ENCODE measurements around the gene ARID1B.

The ARID1B gene

GRCh38 chr6:157066781-157067491 is 289.8 kb downstream of the ARID1B start:
- DNase-seq (ENCODE audit: low spot score), result no peak
- H3K9me3 ChIP-seq (ENCODE audit: severe bottlenecking), result no peaks in the 10 kb centered on the region
- ATAC-seq (ENCODE audit: low read depth), result no peak
- H3K27me3 ChIP-seq (ENCODE audit: insufficient read depth, poor library complexity, severe bottlenecking), result no peaks in the 10 kb centered on the region
- 0 out of 2 replicates have a peak, but pooled peaks cover 4% of the 10 kb centered on the region for H3K36me3 ChIP-seq (ENCODE audit: low read depth)
- H3K27ac ChIP-seq (ENCODE audit: poor library complexity, severe bottlenecking), result no peak overlapping the region
- peaks cover 15% of the 10 kb centered on the region for H3K4me1 ChIP-seq (ENCODE audit: insufficient read depth, poor library complexity, severe bottlenecking)
- no peak overlapping the region for H3K4me3 ChIP-seq (ENCODE audit: severe bottlenecking)
- TF ChIP-seq, protein P1, sequence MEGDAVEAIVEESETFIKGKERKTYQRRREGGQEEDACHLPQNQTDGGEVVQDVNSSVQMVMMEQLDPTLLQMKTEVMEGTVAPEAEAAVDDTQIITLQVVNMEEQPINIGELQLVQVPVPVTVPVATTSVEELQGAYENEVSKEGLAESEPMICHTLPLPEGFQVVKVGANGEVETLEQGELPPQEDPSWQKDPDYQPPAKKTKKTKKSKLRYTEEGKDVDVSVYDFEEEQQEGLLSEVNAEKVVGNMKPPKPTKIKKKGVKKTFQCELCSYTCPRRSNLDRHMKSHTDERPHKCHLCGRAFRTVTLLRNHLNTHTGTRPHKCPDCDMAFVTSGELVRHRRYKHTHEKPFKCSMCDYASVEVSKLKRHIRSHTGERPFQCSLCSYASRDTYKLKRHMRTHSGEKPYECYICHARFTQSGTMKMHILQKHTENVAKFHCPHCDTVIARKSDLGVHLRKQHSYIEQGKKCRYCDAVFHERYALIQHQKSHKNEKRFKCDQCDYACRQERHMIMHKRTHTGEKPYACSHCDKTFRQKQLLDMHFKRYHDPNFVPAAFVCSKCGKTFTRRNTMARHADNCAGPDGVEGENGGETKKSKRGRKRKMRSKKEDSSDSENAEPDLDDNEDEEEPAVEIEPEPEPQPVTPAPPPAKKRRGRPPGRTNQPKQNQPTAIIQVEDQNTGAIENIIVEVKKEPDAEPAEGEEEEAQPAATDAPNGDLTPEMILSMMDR (IDR thresholded peaks at IDR 0.05; ENCODE audit: poor library complexity, severe bottlenecking), result no peak

DNA sequence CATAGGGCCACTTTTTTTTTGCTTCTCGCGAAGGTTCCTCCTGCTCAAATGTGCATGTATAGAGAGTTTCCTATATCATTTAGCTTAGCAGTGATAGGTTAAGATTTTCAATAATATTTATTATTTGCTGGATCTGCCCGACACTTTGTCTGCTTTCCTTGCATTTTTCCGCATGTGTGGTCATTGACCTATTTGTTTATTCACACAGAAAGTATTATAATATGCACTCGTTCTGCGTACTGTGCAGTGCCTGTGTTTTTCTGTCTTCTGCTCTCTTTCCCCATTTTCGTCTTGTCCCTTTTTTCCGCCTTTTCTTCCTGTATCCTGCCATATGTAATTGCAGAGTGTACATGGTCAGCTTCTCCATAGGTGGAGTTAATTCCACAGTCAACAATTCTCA is 290.3 kb downstream of the ARID1B start:
- Histone ChIP-seq H3K9me3 (ENCODE audit: severe bottlenecking) (no peaks in the 10 kb centered on the region), H3K36me3 (ENCODE audit: low read depth) (0 out of 2 replicates have a peak, but pooled peaks cover 4% of the 10 kb centered on the region), H3K4me1 (ENCODE audit: insufficient read depth, poor library complexity, severe bottlenecking) (peaks cover 15% of the 10 kb centered on the region), H3K27ac (ENCODE audit: poor library complexity, severe bottlenecking) (no peak overlapping the region), H3K27me3 (ENCODE audit: insufficient read depth, poor library complexity, severe bottlenecking) (no peaks in the 10 kb centered on the region), H3K4me3 (ENCODE audit: severe bottlenecking) (no peak overlapping the region)
- ATAC-seq (ENCODE audit: low read depth), result no peak
- TF ChIP-seq, protein P1 (IDR thresholded peaks at IDR 0.05; ENCODE audit: poor library complexity, severe bottlenecking), result no peak
- DNase-seq (ENCODE audit: low spot score), result no peak

DNA sequence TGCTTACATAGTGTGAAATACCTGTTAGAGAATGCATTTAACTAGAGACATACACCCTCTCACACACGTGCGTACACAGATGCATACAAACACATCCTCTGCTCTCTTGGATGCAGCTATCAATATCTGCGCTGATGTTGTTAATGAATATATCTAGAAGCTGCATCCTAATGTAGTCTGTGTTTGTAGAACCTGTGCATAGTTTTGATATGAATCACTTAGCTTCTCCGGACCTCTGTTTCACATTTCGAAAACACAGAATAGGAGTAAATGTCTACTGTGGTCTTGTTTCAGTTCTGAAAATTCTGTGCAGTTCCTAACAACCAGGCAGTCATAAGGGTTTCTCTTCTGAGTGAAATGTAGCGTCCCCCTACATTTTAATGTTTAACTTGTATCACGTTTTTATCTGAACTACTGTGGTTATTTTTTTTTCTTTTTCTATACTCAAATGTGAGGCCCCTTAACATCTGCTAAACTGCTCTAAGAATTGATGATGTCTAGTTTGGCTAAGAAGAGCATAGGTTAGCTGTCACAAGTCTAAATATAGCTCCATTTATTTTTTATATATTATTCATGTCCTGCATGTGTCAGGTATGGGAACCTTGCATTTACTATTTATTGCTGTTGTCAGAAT is 291.6 kb downstream of the ARID1B start:
- peak; percentile 84 for ATAC-seq (ENCODE audit: low read depth)
- Histone ChIP-seq H3K4me3 (ENCODE audit: severe bottlenecking) (no peak overlapping the region), H3K9me3 (ENCODE audit: severe bottlenecking) (no peaks in the 10 kb centered on the region), H3K27ac (ENCODE audit: poor library complexity, severe bottlenecking) (no peak overlapping the region), H3K27me3 (ENCODE audit: insufficient read depth, poor library complexity, severe bottlenecking) (no peaks in the 10 kb centered on the region), H3K4me1 (ENCODE audit: insufficient read depth, poor library complexity, severe bottlenecking) (peaks cover 11% of the 10 kb centered on the region), H3K36me3 (ENCODE audit: low read depth) (0 out of 2 replicates have a peak, but pooled peaks cover 4% of the 10 kb centered on the region)
- TF ChIP-seq, protein P1 (IDR thresholded peaks at IDR 0.05; ENCODE audit: poor library complexity, severe bottlenecking), result no peak
- DNase-seq (ENCODE audit: low spot score), result no peak

GRCh38 chr6:157069585-157069984 is 292.4 kb downstream of the ARID1B start:
- H3K27me3 ChIP-seq (ENCODE audit: insufficient read depth, poor library complexity, severe bottlenecking), result no peaks in the 10 kb centered on the region
- no peaks in the 10 kb centered on the region for H3K9me3 ChIP-seq (ENCODE audit: severe bottlenecking)
- DNase-seq (ENCODE audit: low spot score) (no peak), ATAC-seq (ENCODE audit: low read depth) (no peak)
- H3K4me1 ChIP-seq (ENCODE audit: insufficient read depth, poor library complexity, severe bottlenecking), result peaks cover 11% of the 10 kb centered on the region
- H3K4me3 ChIP-seq (ENCODE audit: severe bottlenecking), result no peak overlapping the region
- H3K27ac ChIP-seq (ENCODE audit: poor library complexity, severe bottlenecking), result no peak overlapping the region
- TF ChIP-seq, protein P1 (IDR thresholded peaks at IDR 0.05; ENCODE audit: poor library complexity, severe bottlenecking), result no peak
- H3K36me3 ChIP-seq (ENCODE audit: low read depth), result 0 out of 2 replicates have a peak, but pooled peaks cover 4% of the 10 kb centered on the region
